GM18505 (cell line): ENCODE results near the gene CENPW.

ENCODE experiments used
- ATAC-seq: cut with Tn5 transposase; IDR thresholded peaks from one replicate; pipeline ENCODE4 v1.9.1; 2021; ENCODE audit not compliant: unreplicated experiment
- POLR2A ChIP-seq: IDR thresholded peaks from 4 replicates; pipeline ENCODE4 v1.6.1; 2011; ENCODE audit warnings: borderline replicate concordance; ENCODE audit not compliant: insufficient read depth, insufficient read length; ENCODE audit errors: extremely low read depth

CENPW gene

GRCh38 chr6:126388104-126388598 is 48.2 kb downstream of the CENPW start:
- no peak for ATAC-seq
- no peak for TF ChIP-seq POLR2A

GRCh38 chr6:126396131-126396530 is 56.2 kb downstream of the CENPW start:
- TF ChIP-seq POLR2A = no peak
- ATAC-seq = no peak
